HG03439 (cell line): ENCODE measurements around the gene UBTD1.
"Not testable (repeated sequence)": the region's sequence is repeated elsewhere in the genome, so short reads cannot be mapped to it uniquely, and the experiment has no call there.

Experiments
- ATAC-seq: cut with Tn5 transposase; IDR thresholded peaks from one replicate; pipeline ENCODE4 v1.9.1; 2021; ENCODE audit warnings: mild to moderate bottlenecking, moderate library complexity; ENCODE audit not compliant: unreplicated experiment

Gene UBTD1

DNA sequence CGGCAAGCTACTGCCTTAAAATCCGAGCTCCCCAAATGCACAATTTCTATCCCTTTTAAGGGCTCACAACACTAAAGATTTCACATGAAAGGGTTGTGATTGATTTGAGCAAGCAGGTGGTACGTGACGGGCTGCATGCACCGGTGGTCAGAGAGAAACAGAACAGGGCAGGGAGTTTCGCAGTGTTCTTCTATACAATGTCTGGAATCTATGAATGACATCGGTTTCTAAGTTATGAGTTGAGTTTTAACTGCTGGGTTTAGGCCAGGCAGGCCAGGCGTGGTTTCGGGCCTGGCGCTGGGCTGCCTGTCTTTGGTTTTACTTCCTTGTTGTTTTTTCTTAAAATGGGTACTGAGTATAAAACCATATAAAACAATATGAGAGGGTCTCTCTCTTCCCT lies 56.8 kb downstream of the UBTD1 start:
- ATAC-seq, result not testable (repeated sequence)

DNA sequence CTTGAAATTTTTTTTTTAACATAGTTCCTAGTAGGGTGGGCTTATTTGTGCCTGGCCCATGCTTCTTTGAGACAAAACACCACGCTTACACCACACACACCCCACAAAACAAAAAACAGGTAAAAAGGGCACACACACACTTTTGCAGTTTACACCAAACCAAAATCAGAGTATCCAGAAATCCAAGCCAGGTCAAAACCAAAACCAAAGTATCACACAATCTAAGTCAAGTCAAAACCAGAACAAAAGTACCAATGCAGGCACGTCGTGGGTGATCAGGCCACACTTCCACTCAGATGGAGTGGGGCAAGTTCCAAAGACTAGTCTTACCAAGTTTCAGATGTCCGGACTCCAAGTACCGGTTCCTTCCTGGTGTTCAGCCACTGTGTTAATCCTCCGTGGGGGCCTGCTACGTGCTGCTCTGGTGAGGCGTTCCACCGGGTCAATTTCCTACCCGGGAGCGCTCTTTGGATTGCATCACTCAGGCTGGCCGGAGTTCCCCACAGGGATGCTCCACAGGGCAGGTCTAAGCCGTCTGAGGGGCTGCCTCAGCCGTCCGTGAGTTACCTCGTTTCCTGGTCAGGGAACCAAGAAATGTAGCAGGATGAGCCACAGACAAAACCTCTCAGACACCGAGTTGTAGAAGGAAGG lies 62.1 kb downstream of the UBTD1 start:
- not testable (repeated sequence) for ATAC-seq

- not testable (repeated sequence) for ATAC-seq
Observed at GRCh38 chr10:97561386-97562077, 62.8 kb downstream of the UBTD1 start.

GRCh38 chr10:97562329-97562728 lies 63.6 kb downstream of the UBTD1 start:
- ATAC-seq, result not testable (repeated sequence)

DNA sequence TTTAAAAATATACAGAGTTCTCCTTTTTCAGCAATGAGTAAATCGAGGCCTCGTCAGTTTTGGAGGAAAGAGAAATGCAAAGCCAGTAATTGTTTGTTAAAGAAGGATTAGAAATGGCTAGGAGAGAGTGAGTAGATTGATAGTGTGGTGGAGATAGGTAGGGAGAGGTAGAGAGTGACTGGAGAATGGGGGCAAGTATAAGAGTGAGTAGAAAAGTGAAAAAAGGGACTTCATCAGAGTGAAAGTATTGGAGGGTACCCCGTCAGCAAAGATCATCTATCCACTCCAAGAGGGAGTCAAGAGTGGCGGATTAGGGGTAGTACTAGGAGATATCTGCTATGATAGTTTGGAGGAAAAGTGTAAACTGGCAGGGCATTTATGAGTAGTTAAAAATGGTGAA lies 64.6 kb downstream of the UBTD1 start:
- ATAC-seq, result no peak

GRCh38 chr10:97564776-97565175 lies 66.1 kb downstream of the UBTD1 start:
- no peak for ATAC-seq

DNA sequence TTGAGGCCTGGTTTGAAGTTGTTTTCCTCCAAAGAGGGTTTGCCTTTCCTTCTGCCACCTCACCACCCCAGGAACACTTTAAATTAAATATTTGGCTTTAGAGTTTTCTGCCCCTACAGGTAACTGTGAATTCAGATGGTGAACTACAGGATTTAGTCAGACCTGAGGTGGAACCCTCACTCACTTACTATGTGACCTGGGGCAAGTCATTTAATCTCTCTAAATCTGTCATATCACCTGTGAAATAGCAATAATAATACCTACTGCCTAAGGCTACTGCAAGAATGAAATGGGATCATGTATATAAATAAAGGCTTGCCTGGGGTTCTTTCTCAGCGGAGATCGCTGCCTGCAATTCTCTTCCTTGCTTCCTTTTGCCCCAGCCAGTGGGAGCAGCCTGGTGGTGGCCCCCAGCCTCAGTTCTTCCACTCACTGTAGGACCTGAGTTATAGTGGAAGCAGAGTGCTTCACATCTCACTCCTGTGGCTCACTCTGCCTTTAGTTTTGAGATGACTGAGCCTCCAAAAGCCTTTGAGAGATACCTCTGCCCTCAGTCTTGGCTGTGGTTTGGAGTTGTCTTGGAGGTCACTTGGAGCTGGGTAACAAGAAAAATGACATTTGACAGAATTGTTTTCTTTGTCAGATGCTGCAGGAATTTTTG lies 67.7 kb downstream of the UBTD1 start:
- no peak for ATAC-seq

GRCh38 chr10:97567891-97568290 lies 69.2 kb downstream of the UBTD1 start:
- ATAC-seq, result no peak

- no peak for ATAC-seq
Observed at GRCh38 chr10:97570146-97570788, 71.5 kb downstream of the UBTD1 start.

DNA sequence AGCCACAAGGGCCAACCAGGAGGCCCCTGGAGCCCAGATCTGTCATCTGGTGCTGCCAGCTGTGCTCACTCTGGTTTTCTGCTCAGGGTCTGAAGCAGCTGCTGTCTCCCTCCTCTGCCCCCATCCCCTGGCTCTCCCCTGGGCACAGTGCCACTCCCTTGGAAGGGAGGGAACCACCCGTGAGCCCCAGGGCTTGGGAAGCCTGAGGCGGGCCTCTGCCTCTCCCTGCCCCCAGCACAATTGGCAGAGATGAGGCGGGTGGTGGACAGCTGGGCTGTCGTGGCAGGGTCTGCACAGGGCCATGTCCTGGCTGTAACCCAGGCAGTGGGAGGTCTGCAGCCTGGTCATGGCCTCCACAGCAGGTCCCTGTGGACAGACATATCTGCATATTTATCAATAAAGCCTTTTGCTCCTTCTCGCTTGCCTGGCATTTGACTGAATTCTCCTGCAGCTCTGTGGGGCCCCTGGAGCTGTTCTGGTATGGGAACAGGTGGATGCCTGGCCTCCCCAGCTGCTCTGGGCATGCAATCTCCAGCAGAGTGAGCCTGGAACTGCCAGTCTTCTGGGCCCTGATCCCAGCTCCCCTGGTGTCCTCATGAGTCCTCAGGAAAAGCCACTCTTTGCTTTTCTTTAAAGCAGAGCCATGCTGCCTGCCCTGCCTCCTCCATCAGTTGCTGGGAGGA lies 72.2 kb downstream of the UBTD1 start:
- no peak for ATAC-seq

GRCh38 chr10:97571622-97572021 lies 72.9 kb downstream of the UBTD1 start:
- ATAC-seq, result no peak

- peak; percentile 63 for ATAC-seq
Observed at GRCh38 chr10:97572214-97572989, 73.7 kb downstream of the UBTD1 start, which contains the start of gene ANKRD2. ANKRD2 (plus strand) TSS chr10:97572779; CDS start chr10:97572789, 10 bp downstream.

DNA sequence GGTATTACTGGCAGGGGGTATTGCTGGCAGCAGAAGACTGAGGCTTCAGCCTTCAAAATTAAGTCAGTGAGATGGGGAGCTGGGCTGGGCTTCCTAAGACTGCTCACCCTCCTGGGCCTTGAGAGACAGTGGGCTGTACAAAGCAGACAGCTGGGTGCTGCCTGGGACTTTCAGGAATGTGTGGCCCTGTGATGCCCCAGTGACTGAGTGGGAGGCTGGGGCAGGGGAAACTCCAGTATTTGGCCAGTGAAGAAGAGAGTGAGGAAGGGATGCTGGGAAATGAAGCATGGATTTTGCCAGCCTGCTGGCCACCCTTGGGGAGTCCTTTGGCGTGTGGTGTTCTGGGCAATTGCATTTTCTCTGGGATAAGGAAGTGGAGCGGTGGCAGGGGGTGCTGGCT lies 74.3 kb downstream of the UBTD1 start:
- ATAC-seq, result no peak

- ATAC-seq, result no peak
Observed at GRCh38 chr10:97573672-97574071, 74.9 kb downstream of the UBTD1 start.

- no peak for ATAC-seq
Observed at GRCh38 chr10:97574374-97575126, 75.8 kb downstream of the UBTD1 start.

GRCh38 chr10:97575127-97575668 lies 76.5 kb downstream of the UBTD1 start:
- no peak for ATAC-seq

DNA sequence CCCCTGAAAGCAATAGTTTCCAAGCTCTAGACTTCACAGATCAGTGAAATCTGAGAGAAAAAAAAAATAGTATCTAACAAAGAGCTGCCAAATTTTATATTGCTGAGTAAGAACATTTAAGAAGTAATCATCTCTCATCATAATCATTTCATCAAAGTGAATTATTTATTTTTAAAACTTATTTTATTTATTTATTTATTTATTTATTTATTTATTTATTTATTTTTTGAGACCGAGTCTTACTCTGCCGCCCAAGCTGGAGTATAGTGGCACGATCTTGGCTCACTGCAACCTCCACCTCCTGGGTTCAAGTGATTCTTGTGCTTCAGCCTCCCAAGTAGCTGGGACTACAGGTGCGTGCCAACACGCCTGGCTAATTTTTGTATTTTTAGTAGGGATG lies 77.8 kb downstream of the UBTD1 start:
- ATAC-seq, result not testable (repeated sequence)

DNA sequence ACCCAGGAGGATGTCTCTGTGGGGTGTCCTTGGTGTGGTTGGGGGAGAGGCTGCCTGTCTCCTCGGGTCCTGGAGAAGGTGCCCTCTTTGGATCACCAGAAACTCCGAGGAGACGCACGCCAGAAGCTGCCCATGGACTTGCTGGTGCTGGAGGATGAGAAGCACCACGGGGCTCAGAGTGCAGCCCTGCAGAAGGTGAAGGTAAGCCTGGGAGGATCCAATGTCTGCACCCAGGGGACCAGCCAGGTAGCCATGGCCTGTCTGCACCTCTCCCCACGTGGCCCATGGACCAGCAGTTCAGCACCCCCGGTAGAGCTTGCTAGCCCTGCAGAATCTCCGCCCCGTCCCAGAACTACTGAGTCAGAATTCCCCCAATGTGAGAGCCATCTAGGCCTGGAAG lies 79.0 kb downstream of the UBTD1 start:
- no peak for ATAC-seq

- no peak for ATAC-seq
Observed at GRCh38 chr10:97578171-97578844, 79.6 kb downstream of the UBTD1 start.
